HepG2 (cell line): ENCODE measurements around the gene TTC28. TPM values are rescaled to one million over a fixed set of nuclear protein-coding genes. Genes with fewer than 3 reads are reported as not detected.

Experiments
- DBP ChIP-seq: sonication (generic); formaldehyde crosslinking; IDR thresholded peaks from 2 replicates; pipeline ENCODE4 v1.4.0; 2020; ENCODE audit warnings: missing genetic modification reagents; ENCODE audit errors: not compliant biosample characterization
- EP300 ChIP-seq, 3 experiments: sonication (generic) in 1 of 3; formaldehyde crosslinking in 1 of 3; IDR thresholded peaks; 2 replicates each; pipeline versions ENCODE4 v1.5.1 to v1.6.1; 2011 to 2020; ENCODE audit warnings: low read depth in 2 of 3, low read length in 2 of 3, borderline replicate concordance in 1 of 3, improper control_type of control experiment in 1 of 3, mild to moderate bottlenecking in 1 of 3, missing genetic modification reagents in 1 of 3, moderate library complexity in 1 of 3
- ERF ChIP-seq: IDR thresholded peaks from 2 replicates; pipeline ENCODE4 v1.6.1; 2018; ENCODE audit warnings: missing biosample characterization, missing genetic modification reagents
- ETS1 ChIP-seq: sonication (generic); formaldehyde crosslinking; IDR thresholded peaks from 2 replicates; pipeline ENCODE4 v1.4.0; 2020; ENCODE audit warnings: missing genetic modification reagents
- FOXO1 ChIP-seq: sonication (generic); formaldehyde crosslinking; IDR thresholded peaks from 2 replicates; pipeline ENCODE4 v1.4.0; 2020; ENCODE audit warnings: missing genetic modification reagents
- FUBP1 ChIP-seq: sonication (generic); formaldehyde crosslinking; IDR thresholded peaks from 2 replicates; pipeline ENCODE4 v1.5.1; 2020; ENCODE audit warnings: missing genetic modification reagents, mild to moderate bottlenecking, borderline replicate concordance
- GMEB1 ChIP-seq: sonication (generic); formaldehyde crosslinking; IDR thresholded peaks from 2 replicates; pipeline ENCODE4 v1.5.1; 2020; ENCODE audit warnings: missing genetic modification reagents, mild to moderate bottlenecking, borderline replicate concordance
- MED1 ChIP-seq: sonication (generic); formaldehyde crosslinking; IDR thresholded peaks from 2 replicates; pipeline ENCODE4 v1.4.0; 2020; ENCODE audit warnings: missing genetic modification reagents
- SAFB2 ChIP-seq: sonication (generic); formaldehyde crosslinking; IDR thresholded peaks from 2 replicates; pipeline ENCODE4 v1.5.1; 2020; ENCODE audit warnings: missing genetic modification reagents, low read depth, mild to moderate bottlenecking, borderline replicate concordance
- SP1 ChIP-seq, 2 experiments: fragments of 450-650 bp in 1 of 2; sonication (generic) in 1 of 2; formaldehyde crosslinking in 1 of 2; IDR thresholded peaks; 2 replicates each; pipeline versions ENCODE4 v1.4.0 to v1.6.1; 2016 to 2020; ENCODE audit warnings: missing genetic modification reagents in 1 of 2
- SP5 ChIP-seq: IDR thresholded peaks from 2 replicates; pipeline ENCODE4 v1.6.1; 2016; ENCODE audit warnings: low read depth, borderline replicate concordance
- TEAD3 ChIP-seq: optimal IDR thresholded peaks from 2 replicates; pipeline ENCODE3; 2016; ENCODE audit warnings: borderline replicate concordance
- TFAP4 ChIP-seq: sonication (generic); IDR thresholded peaks from 2 replicates; pipeline ENCODE4 v1.6.1; 2016; ENCODE audit warnings: low read depth, borderline replicate concordance
- ZEB1 ChIP-seq: IDR thresholded peaks from 2 replicates; pipeline ENCODE4 v1.6.1; 2012; ENCODE audit warnings: mild to moderate bottlenecking, low read depth, inconsistent platforms; ENCODE audit not compliant: insufficient replicate concordance
- ZFP1 ChIP-seq: IDR thresholded peaks from 2 replicates; pipeline ENCODE4 v1.6.1; 2016
- ZFP37 ChIP-seq: sonication (generic); formaldehyde crosslinking; IDR thresholded peaks from 2 replicates; pipeline ENCODE4 v1.4.0; 2020; ENCODE audit warnings: missing genetic modification reagents, borderline replicate concordance
- ZNF34 ChIP-seq: sonication (generic); formaldehyde crosslinking; IDR thresholded peaks from 2 replicates; pipeline ENCODE4 v1.4.0; 2020; ENCODE audit warnings: mild to moderate bottlenecking, missing genetic modification reagents, borderline replicate concordance
- ZNF639 ChIP-seq: conservative IDR thresholded peaks from 2 replicates; pipeline ENCODE4 v1.6.1; 2018; ENCODE audit warnings: missing genetic modification reagents
- ZNF792 ChIP-seq: IDR thresholded peaks from 2 replicates; pipeline ENCODE4 v1.6.1; 2016
- ZSCAN29 ChIP-seq: sonication (generic); formaldehyde crosslinking; conservative IDR thresholded peaks from 2 replicates; pipeline ENCODE4 v1.4.0; 2020; ENCODE audit warnings: mild to moderate bottlenecking, missing genetic modification reagents
- polyA plus RNA-seq, 8 experiments: library from polyadenylated mRNA; depleted of rRNA in 3 of 8; stranded (reverse) in 7 of 8; unstranded in 1 of 8; fragments of >200 nt; fragmentation: Illumina TruSeq in 4 of 8; extraction: Trizol in 4 of 8; gene quantifications; 2 replicates each; pipeline versions ENCODE4 v1.2.1 to v1.2.3, GENCODE V29; 2011 to 2016; ENCODE audit warnings: low read depth in 4 of 8, missing spikeins in 1 of 8, mixed read lengths in 1 of 8; ENCODE audit not compliant: insufficient read depth in 1 of 8
- total RNA-seq, 5 experiments: library from RNA; depleted of rRNA; stranded (reverse); fragments of >200 nt; fragmentation: Illumina TruSeq; extraction: Trizol; gene quantifications; 2 replicates each; pipeline ENCODE4 v1.2.3, GENCODE V29; 2016; ENCODE audit warnings: low read depth in 1 of 5

TTC28 gene
- total and polyA plus RNA-seq, 2 of the 13 experiments (the other 11 are each of a cell fraction or from before 2014, with no cell fraction given) = 4.2 to 13.1 TPM

GRCh38 chr22:28711820-28712777, 32.5 kb upstream of the TTC28 start (continued):
- TF ChIP-seq GMEB1 = no peak
- no peak for TF ChIP-seq ZFP1 (CRISPR knock-in tag)
- TF ChIP-seq ZNF792 (CRISPR knock-in tag) = no peak
- TF ChIP-seq ZEB1 = no peak
- no peak for TF ChIP-seq ZSCAN29 (CRISPR knock-in tag)
- peak in 1 of 2 experiments; percentile 45; a peak in 3 of 4 replicates for TF ChIP-seq EP300 (IDR thresholded peaks at IDR 0.05; ENCODE audit: low read depth in 2 of 2, low read length in 2 of 2)
- no peak for TF ChIP-seq EP300 (CRISPR knock-in tag; IDR thresholded peaks at IDR 0.05; ENCODE audit: borderline replicate concordance)
- no peak for TF ChIP-seq ERF (CRISPR knock-in tag)
- TF ChIP-seq DBP (CRISPR knock-in tag) = no peak
- TF ChIP-seq MED1 (CRISPR knock-in tag) = 0 out of 2 replicates have a peak, but pooled peaks have one; percentile 6
- TF ChIP-seq SP5 (CRISPR knock-in tag) = no peak
- TF ChIP-seq ZNF639 (CRISPR knock-in tag) = no peak
- TF ChIP-seq ZFP37 (CRISPR knock-in tag) = no peak
- no peak for TF ChIP-seq FUBP1 (CRISPR knock-in tag)
- no peak for TF ChIP-seq SAFB2 (CRISPR knock-in tag)
- TF ChIP-seq TEAD3 (CRISPR knock-in tag) = peak; percentile 53
- no peak for TF ChIP-seq ETS1 (CRISPR knock-in tag)
- TF ChIP-seq FOXO1 (CRISPR knock-in tag) = no peak
- TF ChIP-seq SP1 (IDR thresholded peaks at IDR 0.05) = no peak
- no peak for TF ChIP-seq SP1 (CRISPR knock-in tag; IDR thresholded peaks at IDR 0.05)
- no peak for TF ChIP-seq TFAP4
- no peak for TF ChIP-seq ZNF34
